ENCODE data around the gene ACY1.

ACY1 gene

DNA sequence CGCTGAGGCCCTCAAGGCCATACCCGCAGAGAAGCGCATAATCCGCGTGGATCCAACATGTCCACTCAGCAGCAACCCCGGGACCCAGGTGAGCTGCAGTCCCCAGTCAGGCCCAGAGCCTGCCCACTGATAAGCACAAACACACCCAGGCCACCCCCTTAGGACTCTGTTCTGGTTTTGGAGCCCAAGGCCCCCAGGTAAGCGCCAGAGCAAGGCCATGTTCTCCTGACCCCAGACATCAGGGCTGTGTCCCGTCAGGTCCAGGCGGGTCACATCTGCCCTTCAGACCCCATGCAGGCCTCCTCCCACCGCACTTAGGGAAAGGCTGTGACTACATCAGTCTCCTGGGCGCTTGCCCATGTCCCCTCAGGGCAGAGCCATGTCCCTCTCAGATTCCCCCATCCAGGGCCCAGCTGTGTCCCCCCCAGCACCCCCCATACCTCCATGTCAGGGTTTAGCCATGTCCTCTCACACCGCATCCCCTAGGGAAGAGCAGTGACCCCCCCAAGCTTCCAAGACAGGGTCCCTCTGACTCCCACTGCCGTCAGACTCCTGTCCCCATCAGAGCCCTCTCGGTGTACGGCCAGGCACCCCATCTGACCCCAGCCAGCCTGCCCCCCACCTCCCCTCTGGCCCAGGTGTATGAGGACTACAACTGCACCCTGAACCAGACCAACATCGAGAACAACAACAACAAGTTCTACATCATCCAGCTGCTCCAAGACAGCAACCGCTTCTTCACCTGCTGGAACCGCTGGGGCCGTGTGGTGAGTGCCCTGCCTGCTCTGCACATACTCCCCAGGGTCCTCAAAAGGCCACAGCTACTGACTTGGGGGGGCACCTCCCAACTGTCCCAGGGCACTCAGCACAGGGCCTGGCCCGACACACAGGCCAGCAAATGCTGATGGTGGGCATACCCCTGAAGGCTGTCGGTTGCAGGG is 39.6 kb upstream of the ACY1 start:
- Histone ChIP-seq H3K9ac (ENCODE audit: insufficient read length, low read depth) (no peak overlapping the region), H3K9me3 (ENCODE audit: insufficient read depth, low read length) (no peaks in the 10 kb centered on the region), H3K4me3 (ENCODE audit: insufficient read length, low read depth) (no peak overlapping the region), H3K27me3 (ENCODE audit: insufficient read depth, insufficient read length) (peaks cover 3% of the 10 kb centered on the region), H3K4me1 (ENCODE audit: insufficient read depth, insufficient read length) (peaks cover 4% of the 10 kb centered on the region), H3K36me3 (ENCODE audit: insufficient read depth, insufficient read length, low read length) (peaks cover 20% of the 10 kb centered on the region)
- TF ChIP-seq YY1 (IDR thresholded peaks at IDR 0.05; ENCODE audit: insufficient read depth, insufficient read length) (no peak), SUZ12 (IDR thresholded peaks at IDR 0.05; ENCODE audit: extremely low read depth, insufficient read depth, insufficient read length) (no peak), ZNF274 (IDR thresholded peaks at IDR 0.05; ENCODE audit: low read depth, low read length) (no peak)
- no peak for DNase-seq (ENCODE audit: low read depth, low spot score)

DNA sequence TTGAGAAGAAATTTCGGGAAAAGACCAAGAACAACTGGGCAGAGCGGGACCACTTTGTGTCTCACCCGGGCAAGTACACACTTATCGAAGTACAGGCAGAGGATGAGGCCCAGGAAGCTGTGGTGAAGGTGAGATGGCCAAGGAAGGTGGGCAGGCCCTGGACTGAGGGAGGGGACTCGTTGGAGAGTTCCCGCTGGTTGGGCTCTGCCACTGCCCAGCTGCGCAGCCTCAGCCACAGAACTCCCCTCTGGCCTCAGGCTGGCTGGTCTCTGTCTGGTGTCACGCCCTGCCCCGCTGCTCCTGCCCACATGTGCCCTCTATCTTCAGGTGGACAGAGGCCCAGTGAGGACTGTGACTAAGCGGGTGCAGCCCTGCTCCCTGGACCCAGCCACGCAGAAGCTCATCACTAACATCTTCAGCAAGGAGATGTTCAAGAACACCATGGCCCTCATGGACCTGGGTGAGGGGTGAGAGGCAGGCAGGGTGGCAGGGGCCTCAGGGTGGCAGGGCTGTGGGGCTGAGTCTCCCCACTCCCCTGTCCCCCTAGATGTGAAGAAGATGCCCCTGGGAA is 38.8 kb upstream of the ACY1 start:
- H3K36me3 ChIP-seq (ENCODE audit: insufficient read depth, insufficient read length, low read length) = peaks cover 11% of the 10 kb centered on the region
- H3K4me3 ChIP-seq (ENCODE audit: insufficient read length, low read depth) = no peak overlapping the region
- TF ChIP-seq SUZ12 (IDR thresholded peaks at IDR 0.05; ENCODE audit: extremely low read depth, insufficient read depth, insufficient read length) = no peak
- no peak for TF ChIP-seq ZNF274 (IDR thresholded peaks at IDR 0.05; ENCODE audit: low read depth, low read length)
- no peak for TF ChIP-seq YY1 (IDR thresholded peaks at IDR 0.05; ENCODE audit: insufficient read depth, insufficient read length)
- peaks cover 9% of the 10 kb centered on the region for H3K27me3 ChIP-seq (ENCODE audit: insufficient read depth, insufficient read length)
- H3K4me1 ChIP-seq (ENCODE audit: insufficient read depth, insufficient read length) = peaks cover 4% of the 10 kb centered on the region
- no peaks in the 10 kb centered on the region for H3K9me3 ChIP-seq (ENCODE audit: insufficient read depth, low read length)
- no peak overlapping the region for H3K9ac ChIP-seq (ENCODE audit: insufficient read length, low read depth)
- DNase-seq (ENCODE audit: low read depth, low spot score) = no peak

DNA sequence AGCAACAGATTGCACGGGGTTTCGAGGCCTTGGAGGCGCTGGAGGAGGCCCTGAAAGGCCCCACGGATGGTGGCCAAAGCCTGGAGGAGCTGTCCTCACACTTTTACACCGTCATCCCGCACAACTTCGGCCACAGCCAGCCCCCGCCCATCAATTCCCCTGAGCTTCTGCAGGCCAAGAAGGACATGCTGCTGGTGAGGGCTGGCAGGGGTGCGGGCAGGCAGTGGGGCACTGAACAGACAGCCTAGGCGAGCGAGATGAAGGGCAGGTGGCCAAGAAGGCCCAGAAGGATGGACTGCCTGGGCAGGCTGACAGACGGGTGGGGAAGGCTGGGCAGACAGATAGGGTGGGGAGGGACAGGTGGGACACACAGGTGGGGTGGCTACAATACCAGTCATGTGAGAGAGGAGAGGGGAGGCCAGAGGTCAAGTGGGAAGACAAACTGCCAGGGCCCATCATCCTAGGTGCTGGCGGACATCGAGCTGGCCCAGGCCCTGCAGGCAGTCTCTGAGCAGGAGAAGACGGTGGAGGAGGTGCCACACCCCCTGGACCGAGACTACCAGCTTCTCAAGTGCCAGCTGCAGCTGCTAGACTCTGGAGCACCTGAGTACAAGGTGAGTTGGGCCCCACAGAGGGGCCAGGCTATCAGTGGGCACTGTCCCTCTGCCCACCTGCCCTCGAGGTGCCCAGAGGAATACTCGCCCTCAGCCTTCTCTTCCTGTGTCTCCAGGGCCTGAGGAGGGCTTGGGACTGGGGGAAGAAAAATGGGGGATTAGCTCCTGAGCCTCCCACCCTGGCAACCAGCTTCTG is 38.1 kb upstream of the ACY1 start:
- no peaks in the 10 kb centered on the region for H3K9me3 ChIP-seq (ENCODE audit: insufficient read depth, low read length)
- H3K36me3 ChIP-seq (ENCODE audit: insufficient read depth, insufficient read length, low read length) = peaks cover 7% of the 10 kb centered on the region
- peaks cover 9% of the 10 kb centered on the region for H3K27me3 ChIP-seq (ENCODE audit: insufficient read depth, insufficient read length)
- TF ChIP-seq SUZ12 (IDR thresholded peaks at IDR 0.05; ENCODE audit: extremely low read depth, insufficient read depth, insufficient read length) (no peak), YY1 (IDR thresholded peaks at IDR 0.05; ENCODE audit: insufficient read depth, insufficient read length) (no peak), ZNF274 (IDR thresholded peaks at IDR 0.05; ENCODE audit: low read depth, low read length) (no peak)
- H3K9ac ChIP-seq (ENCODE audit: insufficient read length, low read depth) = no peak overlapping the region
- peaks cover 4% of the 10 kb centered on the region for H3K4me1 ChIP-seq (ENCODE audit: insufficient read depth, insufficient read length)
- no peak overlapping the region for H3K4me3 ChIP-seq (ENCODE audit: insufficient read length, low read depth)
- no peak for DNase-seq (ENCODE audit: low read depth, low spot score)

DNA sequence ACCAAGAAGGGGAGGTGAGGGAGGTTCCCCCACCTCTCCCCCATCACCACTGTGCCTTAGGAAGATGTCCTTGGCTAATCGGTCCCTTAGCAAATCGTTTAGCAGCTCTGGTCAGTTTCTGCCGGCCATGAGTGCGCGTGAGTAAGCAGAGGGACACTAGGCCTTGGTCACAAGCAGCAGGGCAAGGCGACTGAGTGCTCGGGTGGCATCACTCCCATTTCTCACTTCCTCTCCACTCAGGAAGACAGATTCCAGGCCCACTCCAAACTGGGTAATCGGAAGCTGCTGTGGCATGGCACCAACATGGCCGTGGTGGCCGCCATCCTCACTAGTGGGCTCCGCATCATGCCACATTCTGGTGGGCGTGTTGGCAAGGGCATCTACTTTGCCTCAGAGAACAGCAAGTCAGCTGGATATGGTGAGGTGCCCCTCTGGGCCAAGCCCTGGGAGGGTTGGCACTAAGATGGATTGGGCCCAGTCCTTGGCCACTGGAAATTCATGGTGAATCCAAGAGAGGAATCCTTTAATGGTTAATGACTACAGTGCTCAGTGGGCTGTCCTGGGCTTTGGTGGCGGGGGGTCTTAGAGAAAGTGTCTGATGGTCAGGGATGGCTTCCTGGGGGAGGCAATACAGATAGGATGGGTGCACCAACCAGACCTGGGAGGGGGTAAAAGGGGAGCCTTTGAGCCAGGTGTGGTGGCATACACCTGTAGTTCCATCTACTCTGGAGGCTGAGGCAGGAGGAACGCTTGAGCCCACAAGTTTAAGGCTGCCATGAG is 37.2 kb upstream of the ACY1 start:
- Histone ChIP-seq H3K4me1 (ENCODE audit: insufficient read depth, insufficient read length) (peaks cover 4% of the 10 kb centered on the region), H3K9ac (ENCODE audit: insufficient read length, low read depth) (no peak overlapping the region), H3K36me3 (ENCODE audit: insufficient read depth, insufficient read length, low read length) (no peaks in the 10 kb centered on the region), H3K27me3 (ENCODE audit: insufficient read depth, insufficient read length) (peaks cover 9% of the 10 kb centered on the region), H3K4me3 (ENCODE audit: insufficient read length, low read depth) (no peak overlapping the region), H3K9me3 (ENCODE audit: insufficient read depth, low read length) (no peaks in the 10 kb centered on the region)
- TF ChIP-seq ZNF274 (IDR thresholded peaks at IDR 0.05; ENCODE audit: low read depth, low read length) (no peak), YY1 (IDR thresholded peaks at IDR 0.05; ENCODE audit: insufficient read depth, insufficient read length) (no peak), SUZ12 (IDR thresholded peaks at IDR 0.05; ENCODE audit: extremely low read depth, insufficient read depth, insufficient read length) (no peak)
- DNase-seq (ENCODE audit: low read depth, low spot score) = no peak

DNA sequence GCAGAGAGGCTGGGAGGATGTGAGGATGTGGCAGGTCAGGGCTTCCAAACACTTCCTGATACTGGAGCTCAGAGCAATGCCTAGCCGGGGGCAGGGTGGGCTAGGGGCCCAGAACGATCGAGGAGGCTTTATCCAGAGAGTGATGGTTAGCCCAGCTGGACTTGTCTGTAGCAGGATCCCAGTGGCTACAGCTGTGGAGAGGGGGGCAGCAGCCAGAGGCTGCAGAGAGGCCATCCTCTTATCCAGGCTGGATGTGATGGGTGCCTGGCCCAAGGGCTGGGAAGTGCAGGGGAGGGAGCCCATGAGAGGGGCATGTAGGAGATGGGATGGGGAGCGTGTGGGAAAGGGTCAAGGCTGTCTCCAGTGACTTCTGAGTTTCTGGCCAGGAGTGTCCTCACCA is 36.5 kb upstream of the ACY1 start:
- no peak for DNase-seq (ENCODE audit: low read depth, low spot score)

DNA sequence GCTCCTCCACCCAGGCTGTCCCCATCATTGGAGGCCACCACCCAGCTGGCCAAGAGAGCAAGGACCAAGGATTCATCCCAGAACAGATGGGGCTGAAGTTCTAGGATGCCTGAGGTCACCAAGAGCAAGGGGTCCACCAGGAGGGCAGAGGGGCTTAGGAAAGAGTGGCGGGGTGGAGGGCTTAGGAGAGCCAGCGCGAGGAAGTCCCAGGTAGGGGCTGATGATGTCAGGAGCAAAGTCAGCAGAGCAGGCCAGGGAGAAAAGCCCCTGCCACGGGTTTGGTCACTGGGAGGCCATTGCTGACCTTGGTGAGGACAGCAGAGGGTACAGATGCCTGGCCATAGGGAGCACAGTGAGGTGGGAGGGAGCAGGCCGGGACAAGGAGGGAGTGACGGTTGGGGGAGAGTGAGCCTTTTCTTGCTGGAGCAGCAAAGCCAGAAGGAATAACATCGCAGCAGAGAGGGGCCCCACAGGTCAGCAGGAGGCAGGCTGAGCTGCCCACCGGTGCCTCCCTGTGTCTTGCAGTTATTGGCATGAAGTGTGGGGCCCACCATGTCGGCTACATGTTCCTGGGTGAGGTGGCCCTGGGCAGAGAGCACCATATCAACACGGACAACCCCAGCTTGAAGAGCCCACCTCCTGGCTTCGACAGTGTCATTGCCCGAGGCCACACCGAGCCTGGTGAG is 36.0 kb upstream of the ACY1 start:
- TF ChIP-seq YY1 (IDR thresholded peaks at IDR 0.05; ENCODE audit: insufficient read depth, insufficient read length) = no peak
- TF ChIP-seq SUZ12 (IDR thresholded peaks at IDR 0.05; ENCODE audit: extremely low read depth, insufficient read depth, insufficient read length) = no peak
- no peak for TF ChIP-seq ZNF274 (IDR thresholded peaks at IDR 0.05; ENCODE audit: low read depth, low read length)

More for the DNA sequence above, 36.5 kb upstream of the ACY1 start:
- Histone ChIP-seq H3K4me3 (ENCODE audit: insufficient read length, low read depth) (no peak overlapping the region), H3K36me3 (ENCODE audit: insufficient read depth, insufficient read length, low read length) (no peaks in the 10 kb centered on the region), H3K27me3 (ENCODE audit: insufficient read depth, insufficient read length) (peaks cover 9% of the 10 kb centered on the region), H3K4me1 (ENCODE audit: insufficient read depth, insufficient read length) (peaks cover 4% of the 10 kb centered on the region), H3K9ac (ENCODE audit: insufficient read length, low read depth) (no peak overlapping the region), H3K9me3 (ENCODE audit: insufficient read depth, low read length) (no peaks in the 10 kb centered on the region)
- TF ChIP-seq YY1 (IDR thresholded peaks at IDR 0.05; ENCODE audit: insufficient read depth, insufficient read length) (no peak), SUZ12 (IDR thresholded peaks at IDR 0.05; ENCODE audit: extremely low read depth, insufficient read depth, insufficient read length) (no peak), ZNF274 (IDR thresholded peaks at IDR 0.05; ENCODE audit: low read depth, low read length) (no peak)

More for the DNA sequence above, 36.0 kb upstream of the ACY1 start:
- Histone ChIP-seq H3K9ac (ENCODE audit: insufficient read length, low read depth) (no peak overlapping the region), H3K36me3 (ENCODE audit: insufficient read depth, insufficient read length, low read length) (no peaks in the 10 kb centered on the region), H3K27me3 (ENCODE audit: insufficient read depth, insufficient read length) (peaks cover 13% of the 10 kb centered on the region), H3K4me3 (ENCODE audit: insufficient read length, low read depth) (no peak overlapping the region), H3K9me3 (ENCODE audit: insufficient read depth, low read length) (no peaks in the 10 kb centered on the region), H3K4me1 (ENCODE audit: insufficient read depth, insufficient read length) (peaks cover 4% of the 10 kb centered on the region)
- no peak for DNase-seq (ENCODE audit: low read depth, low spot score)
